ENCODE data around the gene SETBP1.

The SETBP1 gene

DNA sequence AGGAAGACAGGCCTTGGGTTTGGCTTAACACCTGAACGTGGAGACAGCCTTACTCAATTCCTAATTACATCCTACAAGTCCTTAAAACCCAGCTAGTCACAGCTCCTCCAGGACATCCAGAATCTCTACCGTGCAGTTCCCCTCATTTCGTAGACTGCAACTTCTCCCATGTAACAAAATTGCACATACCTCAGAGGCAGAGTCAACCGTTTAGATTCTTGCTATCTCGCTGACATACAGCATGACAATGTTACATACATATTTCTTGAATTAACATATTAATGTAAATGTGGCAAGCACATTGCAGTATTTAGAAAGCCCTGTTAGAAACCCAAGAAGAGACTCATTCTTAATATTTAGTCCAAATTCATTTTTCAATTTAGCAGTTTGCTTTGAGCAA lies 358.7 kb downstream of the SETBP1 start:
- no peak overlapping the region for H2AFZ ChIP-seq
- H3K79me2 ChIP-seq, result no peaks in the 10 kb centered on the region
- H3K27me3 ChIP-seq (ENCODE audit: control insufficient read depth, insufficient read depth, low read length), result no peaks in the 10 kb centered on the region
- H3K36me3 ChIP-seq (ENCODE audit: control insufficient read depth, insufficient read depth, low read length), result no peaks in the 10 kb centered on the region
- H3K27ac ChIP-seq, result no peak overlapping the region
- no peaks in the 10 kb centered on the region for H3K9me3 ChIP-seq (ENCODE audit: control insufficient read depth, low read length)
- no peak overlapping the region for H3K4me2 ChIP-seq (ENCODE audit: low read length)
- H3K4me3 ChIP-seq (ENCODE audit: low read depth, low read length), result no peak overlapping the region
- H3K4me1 ChIP-seq, result no peaks in the 10 kb centered on the region
- no peak for TF ChIP-seq CTCF (IDR thresholded peaks at IDR 0.05)
- no peak overlapping the region for H3K9ac ChIP-seq

DNA sequence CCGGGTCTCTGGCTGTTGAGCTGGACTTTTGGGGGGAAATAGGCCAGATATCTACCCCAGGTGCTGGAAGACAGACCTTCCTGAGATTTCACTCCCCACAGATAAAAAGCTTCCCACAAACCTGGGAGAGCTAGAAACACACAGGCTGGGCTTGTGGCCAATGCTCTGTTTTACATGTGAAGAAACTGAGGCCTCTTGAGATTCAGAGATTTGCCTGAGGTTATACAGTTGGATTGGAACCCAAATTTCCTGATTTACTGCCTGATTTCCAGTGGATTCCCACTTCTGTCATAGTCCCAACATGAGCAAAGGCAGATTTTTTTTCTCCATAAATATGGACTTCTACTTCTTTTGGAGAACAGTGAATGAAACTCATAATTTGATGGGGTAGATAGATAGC lies 360.2 kb downstream of the SETBP1 start:
- H3K9me3 ChIP-seq (ENCODE audit: control insufficient read depth, low read length), result no peaks in the 10 kb centered on the region
- no peaks in the 10 kb centered on the region for H3K27me3 ChIP-seq (ENCODE audit: control insufficient read depth, insufficient read depth, low read length)
- H3K27ac ChIP-seq, result no peak overlapping the region
- TF ChIP-seq CTCF (IDR thresholded peaks at IDR 0.05), result no peak
- H3K79me2 ChIP-seq, result no peaks in the 10 kb centered on the region
- H2AFZ ChIP-seq, result no peak overlapping the region
- H3K4me1 ChIP-seq, result no peaks in the 10 kb centered on the region
- no peaks in the 10 kb centered on the region for H3K36me3 ChIP-seq (ENCODE audit: control insufficient read depth, insufficient read depth, low read length)
- H3K4me2 ChIP-seq (ENCODE audit: low read length), result no peak overlapping the region
- no peak overlapping the region for H3K4me3 ChIP-seq (ENCODE audit: low read depth, low read length)
- no peak overlapping the region for H3K9ac ChIP-seq

GRCh38 chr18:45044787-45045186 lies 364.1 kb downstream of the SETBP1 start:
- no peak overlapping the region for H3K27ac ChIP-seq
- no peaks in the 10 kb centered on the region for H3K27me3 ChIP-seq (ENCODE audit: control insufficient read depth, insufficient read depth, low read length)
- H3K4me3 ChIP-seq (ENCODE audit: low read depth, low read length), result no peak overlapping the region
- no peaks in the 10 kb centered on the region for H3K4me1 ChIP-seq
- H3K9ac ChIP-seq, result no peak overlapping the region
- H3K9me3 ChIP-seq (ENCODE audit: control insufficient read depth, low read length), result no peaks in the 10 kb centered on the region
- no peaks in the 10 kb centered on the region for H3K79me2 ChIP-seq
- TF ChIP-seq CTCF (IDR thresholded peaks at IDR 0.05), result no peak
- no peak overlapping the region for H2AFZ ChIP-seq
- no peaks in the 10 kb centered on the region for H3K36me3 ChIP-seq (ENCODE audit: control insufficient read depth, insufficient read depth, low read length)
- H3K4me2 ChIP-seq (ENCODE audit: low read length), result no peak overlapping the region

- no peak overlapping the region for H3K27ac ChIP-seq
- no peak overlapping the region for H3K9ac ChIP-seq
- no peaks in the 10 kb centered on the region for H3K4me1 ChIP-seq
- H3K4me2 ChIP-seq (ENCODE audit: low read length), result no peak overlapping the region
- no peaks in the 10 kb centered on the region for H3K27me3 ChIP-seq (ENCODE audit: control insufficient read depth, insufficient read depth, low read length)
- no peak overlapping the region for H3K4me3 ChIP-seq (ENCODE audit: low read depth, low read length)
- TF ChIP-seq CTCF (IDR thresholded peaks at IDR 0.05), result no peak
- no peaks in the 10 kb centered on the region for H3K36me3 ChIP-seq (ENCODE audit: control insufficient read depth, insufficient read depth, low read length)
- no peak overlapping the region for H2AFZ ChIP-seq
- no peaks in the 10 kb centered on the region for H3K9me3 ChIP-seq (ENCODE audit: control insufficient read depth, low read length)
- H3K79me2 ChIP-seq, result no peaks in the 10 kb centered on the region
Measured at GRCh38 chr18:45046228-45046627, 365.5 kb downstream of the SETBP1 start.

- no peak overlapping the region for H3K4me3 ChIP-seq (ENCODE audit: low read depth, low read length)
- H3K27ac ChIP-seq, result no peak overlapping the region
- no peak overlapping the region for H3K4me2 ChIP-seq (ENCODE audit: low read length)
- no peak for TF ChIP-seq CTCF (IDR thresholded peaks at IDR 0.05)
- H3K9me3 ChIP-seq (ENCODE audit: control insufficient read depth, low read length), result no peaks in the 10 kb centered on the region
- no peak overlapping the region for H3K9ac ChIP-seq
- H3K36me3 ChIP-seq (ENCODE audit: control insufficient read depth, insufficient read depth, low read length), result no peaks in the 10 kb centered on the region
- H3K27me3 ChIP-seq (ENCODE audit: control insufficient read depth, insufficient read depth, low read length), result no peaks in the 10 kb centered on the region
- no peaks in the 10 kb centered on the region for H3K79me2 ChIP-seq
- no peaks in the 10 kb centered on the region for H3K4me1 ChIP-seq
- H2AFZ ChIP-seq, result no peak overlapping the region
Measured at GRCh38 chr18:45046961-45047360, 366.3 kb downstream of the SETBP1 start.

All from parathyroid adenoma (tissue), 2 donors.